ENCODE results near the gene TAGAP.
"Not testable (repeated sequence)": the region's sequence is repeated elsewhere in the genome, so short reads cannot be mapped to it uniquely, and the experiment has no call there.

The TAGAP gene

DNA sequence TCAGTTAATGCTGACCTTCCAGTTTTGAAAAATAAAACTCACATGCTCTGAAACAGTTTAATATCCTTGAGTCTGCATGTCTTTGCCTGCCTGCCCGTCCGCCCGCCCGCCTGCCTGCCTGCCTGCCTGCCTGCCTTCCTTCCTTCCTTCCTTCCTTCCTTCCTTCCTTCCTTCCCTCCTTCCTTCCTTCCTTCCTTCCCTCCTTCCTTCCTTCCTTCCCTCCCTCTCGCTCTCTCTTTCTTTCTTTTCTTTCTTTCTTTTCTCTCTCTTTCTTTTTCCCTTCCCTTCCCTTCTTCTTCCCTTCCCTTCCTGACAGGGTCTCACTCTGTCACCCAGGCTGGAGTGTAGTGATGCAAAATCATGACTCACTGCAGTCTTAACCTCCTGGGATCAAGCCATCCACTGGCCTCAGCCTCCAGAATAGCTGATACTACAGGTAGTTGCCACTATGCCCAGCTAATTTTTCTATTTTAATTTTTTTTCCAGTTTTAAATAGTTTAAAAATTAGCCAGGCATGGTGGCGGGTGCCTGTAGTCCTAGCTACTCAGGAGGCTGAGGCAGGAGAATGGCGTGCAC, 34.7 kb downstream of the TAGAP start:
- DNase-seq (ENCODE audit: low read depth), result not testable (repeated sequence)

GRCh38 chr6:159008656-159009288, 36.0 kb downstream of the TAGAP start:
- DNase-seq (ENCODE audit: low read depth), result no peak

DNA sequence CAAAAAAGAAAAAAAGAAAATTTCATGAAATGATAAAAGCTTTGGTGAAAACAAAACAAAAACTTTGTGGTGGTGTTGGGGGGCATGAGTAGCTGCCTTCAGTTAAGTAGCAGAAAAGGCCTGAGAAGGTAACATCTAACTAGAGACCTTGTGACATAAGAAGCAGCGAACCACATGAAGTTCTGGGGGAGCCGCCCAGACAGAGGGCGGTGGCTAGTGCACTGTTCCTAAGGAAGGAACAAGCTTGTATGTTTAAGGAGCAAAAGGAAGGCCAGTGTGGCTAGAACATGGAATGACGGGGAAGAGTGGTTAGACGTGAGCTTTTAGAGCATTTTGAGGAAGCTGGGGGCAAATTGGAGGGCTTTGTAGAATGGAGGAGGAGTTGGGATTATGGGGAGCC, 37.3 kb downstream of the TAGAP start:
- DNase-seq (ENCODE audit: low read depth), result no peak

DNA sequence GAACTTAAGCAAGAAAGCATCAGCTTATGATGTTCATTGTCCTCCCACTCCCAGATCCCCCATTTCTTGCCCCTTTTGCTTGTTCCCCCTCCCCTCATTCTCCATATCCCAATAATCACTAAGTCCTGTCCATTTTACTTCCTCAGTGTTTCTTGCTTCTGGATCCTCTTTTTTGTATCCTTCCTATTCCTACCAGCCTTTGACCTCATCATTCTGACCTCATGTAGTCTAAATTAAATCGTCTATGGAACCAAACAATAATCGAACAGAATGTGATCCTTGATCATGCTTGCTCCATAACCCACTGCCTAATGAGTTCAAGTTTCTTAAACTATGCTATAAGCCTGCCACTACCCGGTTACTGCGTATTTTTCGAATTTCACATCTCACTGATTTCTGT, 39.4 kb downstream of the TAGAP start:
- no peak for DNase-seq (ENCODE audit: low read depth)

- no peak for DNase-seq (ENCODE audit: low read depth)
Measured at GRCh38 chr6:159004592-159004991, 40.2 kb downstream of the TAGAP start.

DNA sequence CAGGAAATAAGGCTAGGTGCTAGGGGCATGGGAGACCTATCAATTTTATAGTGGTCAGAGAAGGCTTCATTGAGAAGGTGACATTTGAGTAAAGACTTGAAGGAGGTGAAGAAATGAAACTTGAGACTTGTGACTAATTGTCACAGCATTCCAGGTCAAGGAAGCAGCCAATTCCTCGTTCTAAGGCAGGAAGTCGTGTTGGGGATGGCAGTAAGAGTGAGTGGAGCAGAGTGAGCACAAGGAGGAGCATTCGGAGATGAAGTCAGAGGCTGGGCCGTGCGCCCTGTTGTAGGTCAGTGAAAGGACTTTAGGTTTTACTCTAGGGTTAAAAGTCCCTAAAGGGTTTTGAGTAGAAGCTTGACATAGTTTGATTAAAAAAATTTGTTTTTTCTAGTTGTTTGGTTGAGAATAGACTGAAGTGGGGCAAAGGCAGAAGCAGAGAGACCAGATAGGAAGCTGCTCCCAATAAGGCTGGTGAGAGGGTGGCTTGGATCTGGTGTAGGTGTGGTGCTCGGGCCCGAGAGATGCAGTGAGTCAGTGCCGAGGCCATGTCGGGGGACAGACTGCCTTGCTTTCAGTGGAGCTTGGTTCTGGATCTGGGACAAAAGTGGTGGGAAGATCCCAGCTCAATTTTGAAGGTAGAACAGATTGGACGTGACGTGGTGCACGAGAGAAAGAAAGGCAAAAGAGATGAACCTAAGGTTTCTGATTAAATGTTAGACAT, 42.2 kb downstream of the TAGAP start:
- DNase-seq (ENCODE audit: low read depth), result peak; percentile 56

GRCh38 chr6:158999666-159000403, 45.0 kb downstream of the TAGAP start, which contains the start of gene RSPH3:
TSS of gene RSPH3 (minus strand) at chr6:159000202. CDS start at chr6:158999550, 652 bp downstream.
- peak; percentile 84 for DNase-seq (ENCODE audit: low read depth)

- no peak for DNase-seq (ENCODE audit: low read depth)
Measured at GRCh38 chr6:158999154-158999665, 45.6 kb downstream of the TAGAP start.

GRCh38 chr6:158996856-158997255, 47.9 kb downstream of the TAGAP start:
- DNase-seq (ENCODE audit: low read depth), result no peak

DNA sequence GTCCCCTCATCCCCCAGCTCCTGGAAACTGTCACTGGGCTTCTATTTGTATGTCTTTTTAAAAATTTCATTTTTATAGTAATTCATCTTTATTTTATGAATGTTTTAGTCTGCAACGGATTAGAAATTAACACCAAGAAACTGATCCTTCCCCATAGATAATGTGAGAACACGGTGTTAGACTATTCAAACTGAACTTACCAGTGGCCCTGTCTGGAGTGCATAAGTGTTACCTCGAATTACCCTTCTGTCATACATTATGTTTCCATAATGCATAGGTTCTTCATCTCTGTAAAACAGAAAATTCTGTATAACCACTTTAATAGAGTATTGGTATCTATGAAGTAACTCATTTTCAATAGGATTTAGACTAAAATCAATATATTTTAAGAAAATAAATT, 51.2 kb downstream of the TAGAP start:
- DNase-seq (ENCODE audit: low read depth), result no peak

DNA sequence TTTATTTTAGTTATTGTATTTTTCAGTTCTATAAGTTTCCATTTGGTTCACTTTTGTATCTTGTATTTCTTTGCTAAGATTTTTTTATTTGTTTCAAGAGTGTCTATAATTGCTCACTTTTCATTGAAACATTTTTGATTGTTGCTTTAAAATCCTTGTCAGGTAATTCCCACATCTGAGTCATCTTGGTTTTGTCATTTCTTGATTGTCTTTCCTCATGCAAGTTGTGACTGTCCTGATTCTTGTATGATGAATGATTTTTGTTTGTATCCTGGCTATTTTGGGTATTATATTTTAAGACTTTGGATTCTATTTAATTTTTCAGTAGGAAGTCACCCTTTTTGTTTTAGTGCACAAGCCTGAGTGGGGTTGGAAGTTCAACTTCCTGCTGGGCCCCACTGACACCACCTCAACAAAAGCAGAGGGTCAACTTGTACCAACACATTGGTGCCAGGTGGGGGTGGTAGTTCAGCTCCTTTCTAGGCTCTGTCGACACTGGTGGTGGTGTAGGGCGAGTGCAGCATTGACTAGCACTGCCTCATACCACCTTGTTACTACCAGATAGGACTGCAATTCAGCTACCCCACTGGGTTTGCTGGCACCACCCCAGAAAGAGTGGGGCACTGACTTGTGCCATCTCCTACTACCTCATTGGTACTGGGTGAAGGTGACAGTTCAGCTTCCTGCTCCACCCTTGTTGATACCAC, 53.6 kb downstream of the TAGAP start:
- DNase-seq (ENCODE audit: low read depth), result no peak

DNA sequence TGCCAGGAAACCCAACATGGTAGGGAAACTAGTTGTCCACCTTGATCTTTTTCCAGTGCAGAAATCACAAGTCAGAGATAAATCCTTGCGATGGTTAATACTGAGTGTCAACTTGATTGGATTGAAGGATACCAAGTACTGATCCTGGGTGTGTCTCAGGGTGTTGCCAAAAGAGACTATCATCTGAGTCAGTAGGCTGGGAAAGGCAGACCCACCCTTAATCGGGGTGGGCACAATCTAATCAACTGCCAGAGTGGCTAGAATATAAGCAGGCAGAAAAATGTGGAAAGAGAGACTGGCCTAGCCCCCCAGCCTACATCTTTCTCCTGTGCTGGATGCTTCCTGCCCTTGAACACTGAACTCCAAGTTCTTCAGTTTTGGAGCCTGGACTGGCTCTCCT, 55.1 kb downstream of the TAGAP start:
- DNase-seq (ENCODE audit: low read depth), result not testable (repeated sequence)

- DNase-seq (ENCODE audit: low read depth), result no peak
Measured at GRCh38 chr6:158988477-158988876, 56.3 kb downstream of the TAGAP start.

- no peak for DNase-seq (ENCODE audit: low read depth)
Measured at GRCh38 chr6:158987657-158988056, 57.1 kb downstream of the TAGAP start.

Measured in HS-27A (cell line).